IMR-90 (cell line): ENCODE measurements around the gene DRC7. TPM values are rescaled to one million over a fixed set of nuclear protein-coding genes. Genes with fewer than 3 reads are reported as not detected.

Experiments used
- ATAC-seq: fragments of 200-7000 bp; cut with Tn5 transposase; 2 replicates; pipeline ENCODE4 v1.9.1; 2020; ENCODE audit warnings: low read depth, mild to moderate bottlenecking, moderate library complexity
- BruUV-seq: library from RNA; stranded (reverse); fragments of 400-500 nt; replicated peaks from 2 replicates; lab custom pipeline; 2021; lab: Mats Ljungman, UMichigan
- CTCF ChIA-PET: fragments of 300-600 bp; formaldehyde crosslinking; extraction: SDS; loops from one replicate; lab custom pipeline; 2021; ENCODE audit warnings: antibody characterized with exemption; lab: Yijun Ruan, JAX
- POLR2A ChIA-PET: fragments of 300-600 bp; sonication (Branson Sonifier 250); formaldehyde crosslinking; loops from one replicate; lab custom pipeline; 2022; ENCODE audit warnings: antibody characterized with exemption; ENCODE audit not compliant: unreplicated experiment; lab: Charles Lee
- DNase-seq: peaks from one replicate; pipeline ENCODE4 v3.0.0; 2013
- H2AFZ ChIP-seq: replicated peaks from 2 replicates; pipeline ENCODE3; 2013; ENCODE audit warnings: low read length, mild to moderate bottlenecking; ENCODE audit not compliant: poor library complexity
- H2AK5ac ChIP-seq: 2 replicates; pipeline ENCODE4 v1.6.1; 2013; ENCODE audit warnings: low read depth, low read length, inconsistent platforms
- H2AK9ac ChIP-seq: replicated peaks from 2 replicates; pipeline ENCODE3; 2013; ENCODE audit warnings: mild to moderate bottlenecking, low read depth, low read length, moderate library complexity; ENCODE audit not compliant: poor library complexity
- H2BK120ac ChIP-seq: 2 replicates; pipeline ENCODE4 v1.6.1; 2013; ENCODE audit warnings: low read depth, low read length, inconsistent platforms
- H2BK15ac ChIP-seq: 3 replicates; pipeline ENCODE4 v1.6.1; 2013; ENCODE audit warnings: low read depth, low read length, inconsistent platforms
- H2BK20ac ChIP-seq: 2 replicates; pipeline ENCODE4 v1.6.1; 2013; ENCODE audit warnings: low read depth, mild to moderate bottlenecking, inconsistent platforms, low read length, moderate library complexity
- H2BK5ac ChIP-seq: 2 replicates; pipeline ENCODE4 v1.6.1; 2013; ENCODE audit warnings: mild to moderate bottlenecking, low read depth, low read length, inconsistent platforms; ENCODE audit not compliant: poor library complexity, severe bottlenecking
- H3K14ac ChIP-seq: replicated peaks from 2 replicates; pipeline ENCODE4 v1.6.1; 2013; ENCODE audit warnings: low read depth, low read length, inconsistent platforms
- H3K18ac ChIP-seq: 2 replicates; pipeline ENCODE4 v1.6.1; 2013; ENCODE audit warnings: low read depth, low read length, control low read depth
- H3K23ac ChIP-seq: 2 replicates; pipeline ENCODE4 v1.6.1; 2013; ENCODE audit warnings: low read depth, low read length, inconsistent platforms
- H3K27ac ChIP-seq: 2 replicates; pipeline ENCODE4 v1.5.1; 2013; ENCODE audit warnings: mild to moderate bottlenecking, control low read depth, low read length; ENCODE audit not compliant: insufficient read depth
- H3K27me3 ChIP-seq: 2 replicates; pipeline ENCODE4 v1.6.1; 2013; ENCODE audit warnings: low read length; ENCODE audit not compliant: control insufficient read depth, insufficient read depth
- H3K36me3 ChIP-seq: 2 replicates; pipeline ENCODE4 v1.6.1; 2013; ENCODE audit warnings: low read length, mixed read lengths; ENCODE audit not compliant: control insufficient read depth, insufficient read depth
- H3K4ac ChIP-seq: 2 replicates; pipeline ENCODE4 v1.6.1; 2013; ENCODE audit warnings: low read depth, low read length, inconsistent platforms
- H3K4me1 ChIP-seq: 2 replicates; pipeline ENCODE4 v1.6.1; 2013; ENCODE audit warnings: low read length, mixed read lengths; ENCODE audit not compliant: control insufficient read depth, insufficient read depth
- H3K4me2 ChIP-seq: 2 replicates; pipeline ENCODE4 v1.6.1; 2013; ENCODE audit warnings: low read depth, mild to moderate bottlenecking, control low read depth, low read length, moderate library complexity
- H3K4me3 ChIP-seq: 2 replicates; pipeline ENCODE4 v1.5.1; 2013; ENCODE audit warnings: low read depth, mild to moderate bottlenecking, control low read depth, low read length, moderate library complexity; ENCODE audit not compliant: insufficient read depth
- H3K56ac ChIP-seq: 2 replicates; pipeline ENCODE4 v1.6.1; 2013; ENCODE audit warnings: low read length, inconsistent platforms; ENCODE audit not compliant: insufficient read depth; ENCODE audit errors: extremely low read depth
- H3K79me1 ChIP-seq, 2 experiments: 2 replicates each; pipeline ENCODE4 v1.6.1; 2013; ENCODE audit warnings: low read length in 2 of 2, inconsistent platforms in 1 of 2, low read depth in 1 of 2
- H3K9ac ChIP-seq: 2 replicates; pipeline ENCODE4 v1.6.1; 2013; ENCODE audit warnings: low read depth, low read length, control low read depth
- H3K9me1 ChIP-seq: 2 replicates; pipeline ENCODE4 v1.6.1; 2013; ENCODE audit warnings: low read length, inconsistent platforms; ENCODE audit not compliant: insufficient read depth
- H3K9me3 ChIP-seq: 2 replicates; pipeline ENCODE4 v1.6.1; 2013; ENCODE audit warnings: low read length; ENCODE audit not compliant: control insufficient read depth, insufficient read depth
- H4K20me1 ChIP-seq: 2 replicates; pipeline ENCODE4 v1.6.1; 2013; ENCODE audit warnings: low read length, inconsistent platforms; ENCODE audit not compliant: insufficient read depth
- H4K5ac ChIP-seq: 2 replicates; pipeline ENCODE4 v1.6.1; 2013; ENCODE audit warnings: mild to moderate bottlenecking, low read depth, low read length, control low read depth
- H4K8ac ChIP-seq, 2 experiments: 2 replicates each; pipeline ENCODE4 v1.6.1; 2013; ENCODE audit warnings: low read depth in 2 of 2, low read length in 2 of 2, control low read depth in 1 of 2, inconsistent platforms in 1 of 2
- H4K91ac ChIP-seq: 2 replicates; pipeline ENCODE4 v1.6.1; 2013; ENCODE audit warnings: low read depth, low read length, inconsistent platforms; ENCODE audit not compliant: insufficient read depth
- MXI1 ChIP-seq: IDR thresholded peaks from 2 replicates; pipeline ENCODE4 v1.6.1; 2012; ENCODE audit warnings: low read depth, mild to moderate bottlenecking, low read length, moderate library complexity, borderline replicate concordance
- NFE2L2 ChIP-seq: fragments of 150-350 bp; IDR thresholded peaks from 2 replicates; pipeline ENCODE4 v1.6.1; 2016; ENCODE audit warnings: low read depth, mild to moderate bottlenecking, low read length
- RAD21 ChIP-seq: IDR thresholded peaks from 2 replicates; pipeline ENCODE4 v1.6.1; 2012; ENCODE audit warnings: low read length, improper control_type of control experiment
- RCOR1 ChIP-seq: IDR thresholded peaks from 2 replicates; pipeline ENCODE4 v1.6.1; 2012; ENCODE audit warnings: mild to moderate bottlenecking, low read length, improper control_type of control experiment; ENCODE audit not compliant: insufficient replicate concordance
- SMC3 ChIP-seq: fragments of 150-350 bp; IDR thresholded peaks from 2 replicates; pipeline ENCODE4 v1.6.1; 2016; ENCODE audit warnings: low read depth, mild to moderate bottlenecking, antibody characterized with exemption, low read length, moderate library complexity
- WGBS, 2 experiments: methylation state at CpG; one replicate each; pipeline versions ENCODE4 v1.1.5 to v1.1.7; 2013; ENCODE audit warnings: missing lambda C conversion rate in 2 of 2; ENCODE audit not compliant: insufficient read length in 1 of 2; ENCODE audit errors: extremely low coverage in 2 of 2; 5-methylcytosine and 5-hydroxymethylcytosine counted together
- dilution Hi-C: fragments of 300-500 bp; cut with HindIII; formaldehyde crosslinking; loops from one replicate; pipeline ENCODE4 v1.14.3; 2018; ENCODE audit warnings: low sequenced_read_pairs; ENCODE audit not compliant: unreplicated experiment
- in situ Hi-C: fragments of 300-500 bp; cut with MboI; formaldehyde crosslinking; loops from 3 replicates; pipeline ENCODE4 v1.14.3; 2019; ENCODE audit warnings: low sequenced_read_pairs, inconsistent platforms, mixed read lengths
- intact Hi-C: fragments of 100-400 bp; cut with micrococcal nuclease; formaldehyde crosslinking; loops from 2 replicates; pipeline ENCODE4 v1.10.0; 2022
- polyA plus RNA-seq, 3 experiments: library from polyadenylated mRNA; depleted of rRNA; stranded (reverse); fragments of >200 nt; gene quantifications; 2 replicates each; pipeline ENCODE4 v1.2.3, GENCODE V29; 2012; ENCODE audit warnings: low replicate concordance in 1 of 3
- total RNA-seq: library from RNA; depleted of rRNA; stranded (reverse); fragments of >200 nt; gene quantifications from 2 replicates; pipeline ENCODE4 v1.2.3, GENCODE V29; 2012

DRC7 gene
- total and polyA plus RNA-seq, 2 of the 4 experiments (the other 2 are of a cell fraction) = not detected

DNA sequence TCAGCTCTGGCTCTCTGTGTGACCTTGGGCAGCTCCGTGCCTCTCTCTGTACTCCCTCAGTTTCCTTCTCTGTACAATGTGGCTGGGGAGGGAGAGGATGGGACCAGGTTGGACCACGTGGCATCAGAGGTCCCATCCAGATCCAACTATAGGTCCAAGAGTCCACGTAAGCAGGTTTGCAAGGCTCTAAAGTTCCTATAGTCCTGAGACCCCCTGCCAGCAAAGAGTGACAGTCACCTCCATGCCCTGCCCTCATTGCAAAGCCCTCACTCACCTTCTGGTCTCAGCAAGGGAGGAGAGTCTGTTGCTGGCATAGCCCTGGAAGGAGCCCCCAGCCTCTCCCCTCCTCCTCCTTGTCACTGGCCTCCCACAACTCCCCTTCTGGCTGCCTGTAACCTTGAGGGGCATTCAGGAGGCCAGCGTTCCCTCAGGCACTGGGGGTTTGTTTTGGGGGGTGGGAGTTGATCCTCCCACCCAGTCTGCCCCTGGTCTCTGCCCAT lies 6.1 kb upstream of the DRC7 start:
- ChIA-PET POLR2A (no interaction called here), CTCF (no interaction called here)
- no peaks in the 10 kb centered on the region for H4K20me1 ChIP-seq
- no peak overlapping the region for H2BK20ac ChIP-seq
- H3K4me1 ChIP-seq = no peaks in the 10 kb centered on the region
- no peaks in the 10 kb centered on the region for H3K36me3 ChIP-seq
- H3K14ac ChIP-seq = no peak overlapping the region
- H4K5ac ChIP-seq = no peak overlapping the region
- intact Hi-C loops = no loop called here
- no peak overlapping the region for H3K56ac ChIP-seq
- H3K4ac ChIP-seq = no peak overlapping the region
- H2AFZ ChIP-seq = no peak overlapping the region
- H3K4me2 ChIP-seq = no peak overlapping the region
- ATAC-seq = no peak
- H3K27me3 ChIP-seq = peaks cover 70% of the 10 kb centered on the region
- in situ Hi-C loops = no loop called here
- H3K79me1 ChIP-seq = no peaks in the 10 kb centered on the region
- H3K9me1 ChIP-seq = no peaks in the 10 kb centered on the region
- no peak for TF ChIP-seq SMC3
- TF ChIP-seq RCOR1 = no peak
- TF ChIP-seq NFE2L2 = no peak
- TF ChIP-seq RAD21 = no peak
- TF ChIP-seq MXI1 = no peak
- no peak overlapping the region for H2AK9ac ChIP-seq
- no peak overlapping the region for H2BK5ac ChIP-seq
- H4K91ac ChIP-seq = no peak overlapping the region
- no peak overlapping the region for H4K8ac ChIP-seq
- H2BK120ac ChIP-seq = no peak overlapping the region
- no peak for DNase-seq
- no peak overlapping the region for H3K23ac ChIP-seq
- dilution Hi-C loops = no loop called here
- no peak overlapping the region for H3K18ac ChIP-seq
- H3K4me3 ChIP-seq = no peak overlapping the region
- H3K27ac ChIP-seq = no peak overlapping the region
- no peaks in the 10 kb centered on the region for H3K9me3 ChIP-seq
- H3K9ac ChIP-seq = no peak overlapping the region
- BruUV-seq = no TSS peak
- H2AK5ac ChIP-seq = no peak overlapping the region
- WGBS, 2 experiments = no CpG with 5 or more reads among the region's 4 CpGs
- H2BK15ac ChIP-seq = no peak overlapping the region
